Neural cell (in vitro differentiated cells): ENCODE results near the gene SPDYE4.

Source experiments
- CTCF ChIP-seq: fragments of 450-650 bp; IDR thresholded peaks from 2 replicates; pipeline ENCODE4 v1.5.1; 2014; ENCODE audit warnings: antibody characterized with exemption, mild to moderate bottlenecking, moderate library complexity; ENCODE audit not compliant: poor library complexity, severe bottlenecking
- EP300 ChIP-seq: fragments of 450-650 bp; conservative IDR thresholded peaks from 2 replicates; pipeline ENCODE4 v1.6.1; 2014; ENCODE audit warnings: antibody characterized with exemption, mild to moderate bottlenecking, moderate library complexity; ENCODE audit not compliant: poor library complexity, severe bottlenecking
- EZH2 ChIP-seq: fragments of 200-600, 300-800 bp; shearing (Covaris generic), sonication (generic); IDR thresholded peaks from 2 replicates; pipeline ENCODE4 v1.6.1; 2014; ENCODE audit warnings: antibody characterized with exemption, low read length, borderline replicate concordance, mild to moderate bottlenecking; ENCODE audit not compliant: insufficient read depth, poor library complexity, severe bottlenecking
- MXI1 ChIP-seq: fragments of 450-650 bp; conservative IDR thresholded peaks from 2 replicates; pipeline ENCODE4 v1.6.1; 2014; ENCODE audit warnings: antibody characterized with exemption, mild to moderate bottlenecking; ENCODE audit not compliant: poor library complexity, severe bottlenecking
- POLR2AphosphoS5 ChIP-seq: IDR thresholded peaks from 2 replicates; pipeline ENCODE4 v1.6.1; 2012
- RAD21 ChIP-seq: fragments of 450-650 bp; conservative IDR thresholded peaks from 2 replicates; pipeline ENCODE4 v1.6.1; 2014; ENCODE audit warnings: antibody characterized with exemption, mild to moderate bottlenecking, moderate library complexity
- REST ChIP-seq: IDR thresholded peaks from 2 replicates; pipeline ENCODE4 v1.6.1; 2012; ENCODE audit warnings: borderline replicate concordance
- SMC3 ChIP-seq: fragments of 450-650 bp; conservative IDR thresholded peaks from 2 replicates; pipeline ENCODE4 v1.6.1; 2014; ENCODE audit warnings: antibody characterized with exemption, mild to moderate bottlenecking, moderate library complexity; ENCODE audit not compliant: poor library complexity

GRCh38 chr17:8728971-8729370 is 29.4 kb downstream of the SPDYE4 start:
- TF ChIP-seq RAD21 (no peak), EZH2 (no peak), EP300 (no peak), CTCF (no peak), REST (no peak), POLR2AphosphoS5 (no peak), MXI1 (no peak), SMC3 (no peak)
